Measurements from ENCODE around the gene PPP1R3E.

The PPP1R3E gene

GRCh38 chr14:23322568-23323517 is 20.2 kb upstream of the PPP1R3E start:
- no peak for DNase-seq (ENCODE audit: low read depth)

DNA sequence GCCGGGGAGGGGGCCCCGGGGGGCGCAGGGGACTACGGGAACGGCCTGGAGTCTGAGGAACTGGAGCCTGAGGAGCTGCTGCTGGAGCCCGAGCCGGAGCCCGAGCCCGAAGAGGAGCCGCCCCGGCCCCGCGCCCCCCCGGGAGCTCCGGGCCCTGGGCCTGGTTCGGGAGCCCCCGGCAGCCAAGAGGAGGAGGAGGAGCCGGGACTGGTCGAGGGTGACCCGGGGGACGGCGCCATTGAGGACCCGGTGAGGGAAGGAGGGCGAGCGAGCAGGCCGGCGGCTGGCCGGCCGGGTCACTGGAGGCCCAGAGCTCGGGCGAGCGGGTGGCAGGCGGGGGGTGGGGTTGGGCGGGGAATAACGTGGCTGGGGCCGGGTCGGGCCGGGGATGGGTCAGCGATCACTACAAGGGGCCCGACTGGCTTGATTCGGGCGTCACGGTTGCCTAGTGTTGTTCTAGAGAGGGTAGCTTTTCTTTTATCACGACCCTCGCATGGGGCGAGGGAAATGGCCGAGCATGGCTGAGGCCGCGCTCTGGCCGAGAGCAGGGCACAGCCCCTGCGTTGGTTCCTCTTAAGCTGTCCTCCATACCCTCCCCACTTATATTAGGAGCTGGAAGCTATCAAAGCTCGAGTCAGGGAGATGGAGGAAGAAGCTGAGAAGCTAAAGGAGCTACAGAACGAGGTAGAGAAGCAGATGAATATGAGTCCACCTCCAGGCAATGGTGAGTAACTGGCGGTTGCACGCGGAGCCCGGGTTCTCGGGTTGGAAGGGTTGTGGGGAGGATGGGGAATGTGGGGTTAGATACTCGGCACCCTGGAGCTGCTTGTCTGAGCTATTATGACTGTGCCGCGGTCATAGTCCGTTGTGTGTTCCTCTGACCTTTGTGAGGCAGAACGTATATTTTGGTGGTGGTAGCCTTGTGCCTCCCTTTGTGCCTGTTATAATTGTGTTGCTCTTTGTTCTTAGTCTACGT is 19.2 kb upstream of the PPP1R3E start:
- DNase-seq (ENCODE audit: low read depth), result peak; percentile 31

GRCh38 chr14:23320584-23321571 is 18.2 kb upstream of the PPP1R3E start, which contains the start of gene PABPN1:
Gene PABPN1, plus strand, starts transcription at chr14:23321457. Its CDS starts 13 bp downstream, at chr14:23321470.
- peak; percentile 97 for DNase-seq (ENCODE audit: low read depth)

DNA sequence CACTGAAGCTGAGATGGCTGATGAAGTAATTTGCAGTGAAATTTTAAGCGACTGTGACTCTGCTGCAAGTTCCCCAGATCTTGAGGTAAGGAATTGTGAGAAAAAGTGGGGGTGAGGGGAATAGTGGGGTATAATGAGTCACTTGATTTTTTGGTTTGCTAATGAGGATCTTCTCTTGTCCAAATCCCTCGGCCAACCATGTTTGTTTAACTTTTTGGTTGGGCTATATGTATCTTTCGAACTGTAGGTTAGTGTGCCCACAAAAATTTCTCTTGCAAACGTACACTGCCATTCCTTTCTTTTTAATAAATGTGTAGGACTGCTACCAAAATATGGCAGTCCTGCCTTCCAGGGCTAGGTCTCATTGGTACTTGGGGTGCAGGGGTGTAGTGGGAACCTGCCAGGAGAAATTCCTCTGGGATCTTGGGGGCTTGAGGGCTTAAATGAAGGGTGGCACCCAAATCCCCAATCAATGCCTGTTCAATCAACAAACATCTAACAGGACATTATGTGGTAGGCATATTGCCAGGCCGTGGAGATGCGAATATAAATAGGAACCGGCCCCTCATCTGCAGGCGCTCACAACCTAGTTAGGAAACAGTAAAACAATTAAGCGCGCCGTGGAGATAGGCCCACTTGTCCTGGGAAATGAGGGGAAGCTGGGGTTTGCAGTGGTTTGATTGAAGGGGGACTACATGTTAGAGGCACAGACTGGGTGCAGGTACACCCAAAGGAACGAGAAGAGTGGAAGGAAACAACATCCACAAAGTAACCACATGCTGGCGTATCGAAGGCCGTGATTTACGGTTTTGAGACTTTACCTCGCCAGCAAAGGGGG is 17.3 kb upstream of the PPP1R3E start:
- DNase-seq (ENCODE audit: low read depth), result no peak

- DNase-seq (ENCODE audit: low read depth), result no peak
Measured at GRCh38 chr14:23316300-23316699, 13.6 kb upstream of the PPP1R3E start.

DNA sequence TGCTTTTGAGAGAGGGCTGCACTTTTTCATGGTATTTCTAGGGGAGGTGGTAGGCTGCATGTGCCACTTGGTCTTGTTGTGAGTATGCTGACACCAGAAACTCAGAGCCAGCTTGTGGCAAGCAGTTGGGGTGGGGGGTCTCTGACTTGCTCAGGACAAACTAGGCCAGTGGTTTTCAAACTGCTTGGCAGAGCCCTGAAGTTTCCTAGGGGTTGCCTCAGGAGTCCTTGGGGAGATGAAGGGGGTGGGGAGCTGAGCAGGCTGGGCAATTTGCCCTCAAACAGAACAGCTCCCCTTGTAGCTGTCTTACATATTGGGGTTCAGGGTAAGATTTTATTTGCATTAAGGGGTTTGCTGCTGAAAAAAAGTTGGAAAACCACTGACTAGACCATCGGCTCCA is 7.9 kb upstream of the PPP1R3E start:
- no peak for DNase-seq (ENCODE audit: low read depth)

DNA sequence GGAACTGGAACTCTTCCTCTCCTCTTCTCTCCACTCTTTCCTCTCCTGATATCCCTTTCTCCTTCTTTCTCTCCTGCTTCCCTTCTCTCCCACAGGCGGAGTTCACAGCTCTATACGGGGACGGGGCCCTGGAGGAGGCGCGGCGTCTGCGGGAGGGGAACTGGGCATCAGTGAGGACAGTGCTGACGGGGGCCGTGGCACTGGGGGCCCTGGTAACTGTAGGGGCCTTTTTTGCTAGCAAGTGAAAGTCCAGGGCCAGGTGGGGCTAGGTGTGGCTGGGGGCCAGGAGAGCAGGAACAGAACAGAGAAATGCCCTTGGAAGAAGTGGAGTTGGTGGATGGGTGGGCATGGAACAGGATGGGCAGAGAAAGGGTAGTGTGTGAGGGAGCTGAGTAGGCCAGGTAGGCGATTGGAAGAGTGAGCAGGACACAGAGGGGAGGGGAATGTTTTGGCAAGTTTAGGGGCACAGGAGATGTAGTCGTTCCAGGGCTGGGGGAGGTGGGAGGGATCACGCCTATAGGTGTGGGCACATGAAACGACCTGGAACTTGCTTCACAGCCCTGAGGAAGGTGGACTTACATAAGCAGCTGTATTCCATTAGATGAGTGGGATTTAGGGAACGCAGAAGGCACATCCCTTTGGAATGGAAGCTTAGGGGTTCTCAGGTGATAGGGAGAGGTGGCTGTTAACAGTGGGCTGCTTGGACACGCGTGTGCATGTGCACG is 6.2 kb upstream of the PPP1R3E start:
- DNase-seq (ENCODE audit: low read depth), result no peak

DNA sequence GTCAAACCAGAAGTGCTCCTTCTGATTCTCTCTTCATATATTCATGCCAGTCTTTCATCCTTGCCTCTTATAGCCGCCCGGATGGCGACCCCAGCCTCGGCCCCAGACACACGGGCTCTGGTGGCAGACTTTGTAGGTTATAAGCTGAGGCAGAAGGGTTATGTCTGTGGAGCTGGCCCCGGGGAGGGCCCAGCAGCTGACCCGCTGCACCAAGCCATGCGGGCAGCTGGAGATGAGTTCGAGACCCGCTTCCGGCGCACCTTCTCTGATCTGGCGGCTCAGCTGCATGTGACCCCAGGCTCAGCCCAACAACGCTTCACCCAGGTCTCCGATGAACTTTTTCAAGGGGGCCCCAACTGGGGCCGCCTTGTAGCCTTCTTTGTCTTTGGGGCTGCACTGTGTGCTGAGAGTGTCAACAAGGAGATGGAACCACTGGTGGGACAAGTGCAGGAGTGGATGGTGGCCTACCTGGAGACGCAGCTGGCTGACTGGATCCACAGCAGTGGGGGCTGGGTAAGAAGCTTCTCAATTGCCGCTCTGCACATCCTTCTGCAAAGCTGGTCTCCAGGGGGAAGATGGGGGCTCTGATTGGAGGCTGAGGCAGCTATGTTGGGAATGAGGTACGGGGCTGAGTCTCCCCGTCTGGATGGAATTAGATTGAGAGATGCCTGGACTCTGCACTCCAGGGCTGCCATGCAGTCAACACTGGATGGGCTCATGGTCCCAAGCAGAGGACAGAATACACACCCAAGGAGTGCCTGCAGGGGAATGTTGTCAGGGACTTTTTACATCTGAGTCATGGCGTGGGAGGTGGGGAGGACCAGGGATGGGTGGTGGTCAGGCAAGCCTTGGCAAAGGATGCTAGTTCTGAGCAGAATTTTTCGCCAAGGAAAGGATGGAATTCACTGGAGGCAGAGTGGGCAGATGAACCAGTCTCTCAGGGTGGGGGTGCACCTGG is 5.3 kb upstream of the PPP1R3E start:
- no peak for DNase-seq (ENCODE audit: low read depth)

GRCh38 chr14:23307146-23307530 is 4.5 kb upstream of the PPP1R3E start:
- no peak for DNase-seq (ENCODE audit: low read depth)

- no peak for DNase-seq (ENCODE audit: low read depth)
Measured at GRCh38 chr14:23306412-23307145, 3.9 kb upstream of the PPP1R3E start, which contains the start of gene BCL2L2. Gene BCL2L2, plus strand, starts transcription at chr14:23306833. Its CDS starts 935 bp downstream, at chr14:23307768.

DNA sequence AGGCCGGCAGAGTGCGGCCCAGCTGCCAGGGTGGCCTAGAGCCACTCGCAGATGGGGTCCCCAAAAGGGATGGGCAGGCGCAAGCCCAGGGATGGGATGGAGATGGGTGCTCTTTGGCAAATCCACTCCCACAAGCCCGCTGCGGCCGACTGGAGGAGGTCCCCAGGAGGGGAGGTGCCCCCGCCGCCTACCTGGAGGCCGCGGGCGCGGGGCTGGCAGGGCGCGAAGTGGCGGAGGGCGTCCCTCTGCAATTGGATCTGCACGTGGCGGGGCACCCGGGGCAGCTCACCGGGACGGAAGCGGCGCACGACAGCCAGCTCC is 730 bp downstream of the PPP1R3E start:
- no peak for DNase-seq (ENCODE audit: low read depth)

DNA sequence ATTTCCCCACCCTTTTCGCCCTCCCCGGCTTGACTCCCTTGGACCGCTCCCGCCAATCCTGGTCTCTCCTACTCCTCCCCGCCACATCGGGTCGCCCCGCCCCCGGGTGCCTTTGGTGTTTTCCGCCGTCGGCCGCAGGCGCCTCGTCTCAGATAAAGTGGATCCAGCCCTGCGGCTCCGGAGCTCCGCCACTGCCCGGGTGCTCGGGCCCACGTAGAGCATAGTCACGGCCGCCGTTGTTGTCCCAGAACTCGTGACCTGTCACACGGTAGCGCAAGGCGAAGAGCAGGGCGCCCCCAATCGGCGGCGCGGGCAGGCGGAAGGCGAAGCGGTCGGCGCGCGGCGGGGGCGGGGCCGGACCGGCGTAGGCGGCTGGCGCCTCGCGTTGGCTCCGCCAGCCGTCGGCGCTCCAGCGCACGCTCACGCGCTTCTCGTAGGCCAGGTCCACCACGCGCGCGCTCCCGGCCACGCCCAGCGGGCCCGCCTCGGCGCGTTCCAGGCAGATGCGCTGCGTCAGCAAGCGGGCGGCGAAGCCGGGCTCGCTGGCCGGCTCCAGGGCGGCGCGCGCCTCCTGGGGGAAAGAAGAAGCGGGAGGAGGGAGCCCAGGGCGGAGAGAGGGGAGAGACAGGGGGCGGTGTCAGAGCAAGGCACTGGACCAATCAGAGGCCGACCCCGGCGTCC is 1.2 kb downstream of the PPP1R3E start:
- DNase-seq (ENCODE audit: low read depth), result peak; percentile 93

DNA sequence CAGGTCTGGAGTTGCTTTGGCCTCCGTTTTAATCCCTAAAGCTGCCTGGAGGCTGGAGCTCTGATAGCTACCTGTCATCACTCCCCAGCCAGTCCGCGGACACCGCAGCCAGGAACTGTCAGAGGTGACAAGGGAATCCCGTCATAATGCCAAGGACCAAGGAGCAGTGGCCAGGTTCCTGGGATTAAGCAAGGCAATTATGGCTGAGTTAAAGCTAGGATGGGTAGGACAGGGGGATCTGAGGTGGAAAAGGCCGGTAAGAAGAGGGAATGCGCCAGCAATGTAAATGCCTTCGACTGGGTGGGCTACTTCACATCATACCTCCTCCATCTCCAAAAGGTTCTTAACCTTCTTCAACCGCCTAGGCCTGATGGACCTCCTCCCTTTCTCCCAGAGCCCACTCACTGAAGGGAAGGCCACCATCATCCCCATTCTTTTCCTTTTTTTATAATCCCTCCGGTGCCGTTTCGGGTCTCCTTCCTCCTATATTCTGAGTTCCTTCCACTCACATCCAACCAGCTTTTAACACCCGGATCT is 1.9 kb downstream of the PPP1R3E start:
- DNase-seq (ENCODE audit: low read depth), result no peak

DNA sequence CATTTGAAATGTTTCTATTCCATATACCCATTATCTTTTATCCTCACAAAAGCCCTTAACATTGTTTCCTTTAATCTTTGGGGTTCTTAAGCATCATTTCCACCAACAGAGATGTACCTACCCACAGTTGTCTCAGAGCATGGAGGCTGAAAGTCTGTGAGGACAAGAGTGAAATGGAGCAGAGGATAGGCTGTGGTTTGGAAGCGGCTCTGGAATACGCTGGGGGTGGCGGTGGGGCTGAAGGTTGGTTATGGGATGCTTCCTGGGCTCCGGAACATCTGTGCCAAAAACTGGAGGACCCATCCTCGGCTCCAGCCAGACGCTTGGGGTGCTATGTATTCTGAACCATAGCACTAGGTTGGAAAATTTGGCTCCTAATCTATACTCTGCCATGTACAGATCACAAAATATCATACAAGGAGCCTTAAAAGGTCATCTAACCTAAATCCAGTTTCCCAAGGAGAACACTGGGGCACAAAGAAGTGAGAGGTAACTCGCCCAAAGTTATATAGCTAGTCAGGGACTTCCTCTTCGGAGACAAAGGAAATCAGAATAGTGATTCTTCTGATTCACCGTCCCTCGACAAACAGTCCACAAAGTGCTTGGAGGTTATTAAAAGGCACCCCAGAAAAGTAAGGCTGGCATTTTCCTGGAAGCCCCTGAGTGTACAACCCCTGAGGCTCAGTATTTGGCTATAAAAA is 2.5 kb downstream of the PPP1R3E start:
- DNase-seq (ENCODE audit: low read depth), result no peak

DNA sequence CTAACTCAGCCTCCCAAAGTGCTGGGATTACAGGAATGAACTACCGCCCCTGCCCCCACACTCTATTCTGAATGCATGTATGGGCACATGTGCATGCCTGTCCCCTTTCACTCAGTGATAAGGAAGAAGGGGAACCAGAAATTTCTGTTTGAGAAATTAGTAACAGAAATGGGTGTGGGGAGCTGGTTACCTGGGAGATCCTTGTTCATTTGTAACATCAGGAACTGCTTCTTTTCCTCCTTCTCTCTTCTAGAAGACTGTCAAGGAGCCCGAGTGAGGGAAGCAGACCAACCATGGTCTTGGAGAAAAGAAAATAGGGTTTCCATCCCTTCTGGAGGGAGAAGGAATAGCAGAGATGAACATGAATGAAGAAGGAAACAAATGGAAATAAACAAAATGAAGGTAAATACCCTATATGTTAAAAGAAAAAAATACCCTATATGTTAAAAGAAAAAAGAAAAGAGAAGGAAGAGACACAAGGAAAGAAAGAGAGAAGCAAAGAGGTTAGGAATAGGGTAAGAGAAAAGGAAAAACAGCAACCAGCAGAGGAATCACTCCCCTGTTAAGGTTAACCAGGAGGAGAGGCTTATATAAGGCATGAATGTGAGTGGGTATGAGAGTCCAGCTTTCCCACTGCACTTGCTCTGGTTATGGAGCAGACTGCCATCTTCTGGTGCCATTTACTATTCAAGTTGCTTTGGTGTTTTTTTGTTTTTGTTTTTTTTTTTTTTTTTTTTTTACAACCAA is 3.3 kb downstream of the PPP1R3E start:
- DNase-seq (ENCODE audit: low read depth), result no peak
